Embryonic facial prominence (tissue), 1 donor: ENCODE data around the gene EPHA1.

Source experiments
- DNase-seq: peaks from one replicate; pipeline ENCODE4 v3.0.0-alpha.2; 2016; ENCODE audit errors: extremely low spot score

The EPHA1 gene

DNA sequence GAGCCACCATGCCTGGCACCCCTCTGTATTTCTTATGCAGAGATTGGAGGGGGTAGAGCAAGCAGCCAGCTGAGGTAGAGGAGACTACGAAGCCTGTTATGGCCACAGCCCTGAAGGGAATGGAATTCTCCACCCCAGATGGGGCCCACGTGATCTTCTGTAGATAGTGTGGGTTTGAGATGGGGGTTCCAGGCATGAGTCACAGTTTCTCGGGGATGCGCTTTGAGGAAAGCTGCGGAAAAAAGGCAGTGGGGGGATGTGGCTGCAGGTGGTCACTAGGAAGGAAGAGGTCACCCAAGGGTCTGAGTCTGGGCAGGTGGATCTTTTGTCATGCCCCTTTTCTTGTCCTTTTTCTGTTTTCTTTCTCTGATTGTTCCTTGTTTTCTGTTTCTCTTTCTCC is 57.6 kb downstream of the EPHA1 start:
- DNase-seq, result no peak

DNA sequence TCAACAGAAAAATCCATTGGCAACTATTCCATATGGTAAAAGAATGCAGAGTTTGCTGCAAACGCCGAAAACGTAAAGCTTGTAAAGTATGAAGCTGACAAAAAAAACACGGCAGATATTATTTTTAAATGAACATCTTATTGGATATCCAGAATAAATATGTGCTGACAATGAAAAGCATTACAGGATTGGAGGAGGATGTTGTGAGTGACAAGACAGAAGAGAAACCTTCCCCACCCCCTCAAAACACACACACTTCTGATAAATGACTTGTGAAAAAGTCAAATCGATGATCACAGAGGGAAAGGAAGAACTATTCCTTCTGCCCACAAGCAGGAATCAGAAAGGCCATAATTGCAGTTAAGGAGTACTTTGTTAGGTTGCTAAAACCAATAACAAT is 60.7 kb downstream of the EPHA1 start:
- no peak for DNase-seq

DNA sequence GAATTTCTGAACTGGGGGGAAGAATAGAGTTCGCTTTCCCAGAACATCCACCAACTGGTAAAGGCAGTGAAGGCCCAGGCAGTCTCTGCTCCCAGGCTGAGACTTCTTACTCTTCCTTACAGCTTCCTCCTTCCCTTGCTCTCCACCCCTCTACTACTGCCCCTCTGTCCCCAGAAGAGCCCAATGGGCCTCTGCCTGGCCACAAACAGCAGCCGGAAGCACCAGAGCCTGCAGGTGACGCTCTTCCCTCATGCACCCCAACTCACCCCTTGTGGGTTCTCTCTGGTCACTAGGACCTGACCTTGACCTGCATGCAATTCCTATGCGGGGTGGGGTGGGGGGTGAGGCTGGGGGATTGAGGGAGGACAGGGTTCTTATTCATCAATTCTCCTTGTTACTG is 62.6 kb downstream of the EPHA1 start:
- DNase-seq, result no peak

DNA sequence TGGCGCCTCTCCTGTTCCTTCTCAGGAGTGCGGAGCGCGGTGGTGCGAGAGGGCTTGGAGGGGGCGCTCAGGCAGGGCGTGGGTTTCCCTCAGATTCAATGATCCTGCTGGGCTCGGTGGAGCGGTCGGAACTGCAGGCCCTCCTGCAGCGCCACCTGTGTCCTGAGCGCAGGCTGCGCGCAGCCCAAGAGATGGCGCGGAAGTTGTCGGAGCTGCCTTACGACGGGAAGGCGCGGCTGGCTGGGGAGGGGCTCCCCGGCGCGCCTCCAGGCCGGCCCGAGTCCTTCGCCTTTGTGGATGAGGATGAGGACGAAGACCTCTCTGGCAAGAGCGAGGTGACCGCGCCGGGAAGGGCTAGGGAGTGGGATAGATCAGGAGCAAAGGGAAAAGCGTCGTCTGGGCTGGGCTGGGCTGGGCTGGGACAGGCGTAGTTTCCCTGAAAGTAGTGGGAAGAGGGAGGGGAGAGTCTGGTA is 63.2 kb downstream of the EPHA1 start:
- DNase-seq, result no peak

DNA sequence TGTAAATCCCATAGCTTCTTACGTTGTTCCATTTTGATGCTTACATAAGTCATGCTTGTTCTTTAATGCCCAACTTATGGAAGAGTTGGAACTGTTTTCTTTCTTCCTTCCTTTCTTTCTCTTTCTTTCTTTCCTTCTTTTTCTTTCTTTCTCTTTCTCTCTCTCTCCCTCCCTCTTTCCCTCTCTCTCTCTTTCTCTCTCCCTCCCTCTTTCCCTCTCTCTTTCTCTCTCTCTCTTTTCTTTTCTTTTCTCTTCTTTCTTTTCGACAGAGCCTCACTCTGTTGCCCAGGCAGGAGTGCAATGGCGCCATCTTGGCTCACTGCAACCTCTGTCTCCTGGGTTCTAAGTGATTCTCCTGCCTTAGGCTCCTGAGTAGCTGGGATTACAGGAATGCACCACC is 65.1 kb downstream of the EPHA1 start:
- no peak for DNase-seq

DNA sequence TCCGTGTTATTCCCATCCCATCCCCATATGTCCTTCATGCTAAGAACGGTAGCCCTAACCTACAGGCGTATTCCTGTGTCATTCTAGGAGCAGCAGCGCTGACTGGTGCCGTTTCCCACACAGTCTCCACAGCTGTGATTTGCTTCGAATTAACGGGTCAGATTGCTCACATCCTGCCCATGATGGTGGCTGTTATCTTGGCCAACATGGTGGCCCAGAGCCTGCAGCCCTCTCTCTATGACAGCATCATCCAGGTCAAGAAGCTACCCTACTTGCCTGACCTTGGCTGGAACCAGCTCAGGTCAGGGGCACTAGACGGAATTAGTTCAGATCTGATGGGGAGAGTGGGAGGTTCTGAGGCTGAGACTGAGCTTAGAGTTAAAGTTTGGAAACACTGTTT is 66.8 kb downstream of the EPHA1 start:
- no peak for DNase-seq
